Liver (tissue), 3 donors: ENCODE results near the gene FGD5.
A peak's percentile ranks its signal among the peaks of the same experiment; 100 is the strongest.

Experiments
- EGR1 ChIP-seq, 2 donors: IDR thresholded peaks; 2 replicates each; pipeline ENCODE4 v1.6.1; 2016 to 2018; ENCODE audit warnings: antibody characterized with exemption in 2 of 2, low read depth in 2 of 2
- GABPA ChIP-seq, 2 donors: IDR thresholded peaks in 1 of 2; conservative IDR thresholded peaks in 1 of 2; 2 replicates each; pipeline ENCODE4 v1.6.1; 2016; ENCODE audit warnings: antibody characterized with exemption in 2 of 2, mild to moderate bottlenecking in 1 of 2, moderate library complexity in 1 of 2
- HNF4G ChIP-seq: IDR thresholded peaks from 2 replicates; pipeline ENCODE4 v1.6.1; 2016; ENCODE audit warnings: antibody characterized with exemption
- JUND ChIP-seq, 2 donors: IDR thresholded peaks; 2 replicates each; pipeline ENCODE4 v1.6.1; 2016; ENCODE audit warnings: antibody characterized with exemption in 2 of 2
- NR2F2 ChIP-seq: IDR thresholded peaks from 2 replicates; pipeline ENCODE4 v1.6.1; 2016; ENCODE audit warnings: antibody characterized with exemption
- RAD21 ChIP-seq, 2 donors: IDR thresholded peaks; 2 replicates each; pipeline ENCODE4 v1.6.1; 2016; ENCODE audit warnings: antibody characterized with exemption in 2 of 2, mild to moderate bottlenecking in 2 of 2
- SP1 ChIP-seq: IDR thresholded peaks from 2 replicates; pipeline ENCODE4 v1.6.1; 2018; ENCODE audit warnings: antibody characterized with exemption, mild to moderate bottlenecking
- TAF1 ChIP-seq: conservative IDR thresholded peaks from 2 replicates; pipeline ENCODE4 v1.6.1; 2016; ENCODE audit warnings: antibody characterized with exemption, mild to moderate bottlenecking
- YY1 ChIP-seq: IDR thresholded peaks from 2 replicates; pipeline ENCODE4 v1.6.1; 2016; ENCODE audit warnings: antibody characterized with exemption, mild to moderate bottlenecking
- TF ChIP-seq, protein P1 (sequence below): fragments of 150-350 bp; IDR thresholded peaks from 2 replicates; pipeline ENCODE4 v1.5.1; 2017; ENCODE audit warnings: improper control_type of control experiment, low read depth, low read length; ENCODE audit not compliant: missing input control
- TF ChIP-seq, protein P2 (sequence below): IDR thresholded peaks from 2 replicates; pipeline ENCODE4 v1.6.1; 2016; ENCODE audit warnings: antibody characterized with exemption, mild to moderate bottlenecking
- TF ChIP-seq, protein P3 (sequence below): IDR thresholded peaks from 2 replicates; pipeline ENCODE4 v1.6.1; 2016; ENCODE audit warnings: antibody characterized with exemption
- TF ChIP-seq, protein P4 (sequence below): IDR thresholded peaks from 2 replicates; pipeline ENCODE4 v1.6.1; 2016; ENCODE audit warnings: antibody characterized with exemption
- TF ChIP-seq, protein P5 (sequence below): IDR thresholded peaks from 2 replicates; pipeline ENCODE4 v1.6.1; 2016; ENCODE audit warnings: antibody characterized with exemption
- donor health status: healthy.
- donor health status: healthy.

DNA sequence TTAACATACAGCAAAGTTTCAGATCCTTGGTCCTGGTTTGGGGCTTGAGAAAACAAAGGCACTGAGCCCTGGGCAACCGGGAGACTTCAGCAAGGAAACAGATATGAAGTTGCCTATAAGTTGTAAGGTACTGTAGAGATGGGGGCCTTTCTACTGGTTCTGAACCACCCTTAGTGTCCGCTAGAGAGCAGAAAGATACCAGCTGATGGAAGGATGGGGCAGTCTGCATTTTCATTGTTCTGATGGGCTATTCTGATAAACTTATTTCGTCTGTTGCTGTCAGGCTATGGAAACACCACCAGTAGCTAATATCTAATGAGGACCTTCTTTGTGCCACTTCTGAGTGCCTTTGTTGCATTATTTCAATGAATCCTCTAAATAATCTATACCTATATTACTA lies 38.7 kb downstream of the FGD5 start:
- TF ChIP-seq, protein P1, sequence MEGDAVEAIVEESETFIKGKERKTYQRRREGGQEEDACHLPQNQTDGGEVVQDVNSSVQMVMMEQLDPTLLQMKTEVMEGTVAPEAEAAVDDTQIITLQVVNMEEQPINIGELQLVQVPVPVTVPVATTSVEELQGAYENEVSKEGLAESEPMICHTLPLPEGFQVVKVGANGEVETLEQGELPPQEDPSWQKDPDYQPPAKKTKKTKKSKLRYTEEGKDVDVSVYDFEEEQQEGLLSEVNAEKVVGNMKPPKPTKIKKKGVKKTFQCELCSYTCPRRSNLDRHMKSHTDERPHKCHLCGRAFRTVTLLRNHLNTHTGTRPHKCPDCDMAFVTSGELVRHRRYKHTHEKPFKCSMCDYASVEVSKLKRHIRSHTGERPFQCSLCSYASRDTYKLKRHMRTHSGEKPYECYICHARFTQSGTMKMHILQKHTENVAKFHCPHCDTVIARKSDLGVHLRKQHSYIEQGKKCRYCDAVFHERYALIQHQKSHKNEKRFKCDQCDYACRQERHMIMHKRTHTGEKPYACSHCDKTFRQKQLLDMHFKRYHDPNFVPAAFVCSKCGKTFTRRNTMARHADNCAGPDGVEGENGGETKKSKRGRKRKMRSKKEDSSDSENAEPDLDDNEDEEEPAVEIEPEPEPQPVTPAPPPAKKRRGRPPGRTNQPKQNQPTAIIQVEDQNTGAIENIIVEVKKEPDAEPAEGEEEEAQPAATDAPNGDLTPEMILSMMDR: peak; percentile 43
- TF ChIP-seq, protein P2, sequence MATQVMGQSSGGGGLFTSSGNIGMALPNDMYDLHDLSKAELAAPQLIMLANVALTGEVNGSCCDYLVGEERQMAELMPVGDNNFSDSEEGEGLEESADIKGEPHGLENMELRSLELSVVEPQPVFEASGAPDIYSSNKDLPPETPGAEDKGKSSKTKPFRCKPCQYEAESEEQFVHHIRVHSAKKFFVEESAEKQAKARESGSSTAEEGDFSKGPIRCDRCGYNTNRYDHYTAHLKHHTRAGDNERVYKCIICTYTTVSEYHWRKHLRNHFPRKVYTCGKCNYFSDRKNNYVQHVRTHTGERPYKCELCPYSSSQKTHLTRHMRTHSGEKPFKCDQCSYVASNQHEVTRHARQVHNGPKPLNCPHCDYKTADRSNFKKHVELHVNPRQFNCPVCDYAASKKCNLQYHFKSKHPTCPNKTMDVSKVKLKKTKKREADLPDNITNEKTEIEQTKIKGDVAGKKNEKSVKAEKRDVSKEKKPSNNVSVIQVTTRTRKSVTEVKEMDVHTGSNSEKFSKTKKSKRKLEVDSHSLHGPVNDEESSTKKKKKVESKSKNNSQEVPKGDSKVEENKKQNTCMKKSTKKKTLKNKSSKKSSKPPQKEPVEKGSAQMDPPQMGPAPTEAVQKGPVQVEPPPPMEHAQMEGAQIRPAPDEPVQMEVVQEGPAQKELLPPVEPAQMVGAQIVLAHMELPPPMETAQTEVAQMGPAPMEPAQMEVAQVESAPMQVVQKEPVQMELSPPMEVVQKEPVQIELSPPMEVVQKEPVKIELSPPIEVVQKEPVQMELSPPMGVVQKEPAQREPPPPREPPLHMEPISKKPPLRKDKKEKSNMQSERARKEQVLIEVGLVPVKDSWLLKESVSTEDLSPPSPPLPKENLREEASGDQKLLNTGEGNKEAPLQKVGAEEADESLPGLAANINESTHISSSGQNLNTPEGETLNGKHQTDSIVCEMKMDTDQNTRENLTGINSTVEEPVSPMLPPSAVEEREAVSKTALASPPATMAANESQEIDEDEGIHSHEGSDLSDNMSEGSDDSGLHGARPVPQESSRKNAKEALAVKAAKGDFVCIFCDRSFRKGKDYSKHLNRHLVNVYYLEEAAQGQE: no peak
- peak; percentile 84 to 85 for TF ChIP-seq RAD21 (IDR thresholded peaks at IDR 0.05)
- TF ChIP-seq, protein P3, sequence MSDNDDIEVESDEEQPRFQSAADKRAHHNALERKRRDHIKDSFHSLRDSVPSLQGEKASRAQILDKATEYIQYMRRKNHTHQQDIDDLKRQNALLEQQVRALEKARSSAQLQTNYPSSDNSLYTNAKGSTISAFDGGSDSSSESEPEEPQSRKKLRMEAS: no peak
- no peak for TF ChIP-seq SP1
- no peak for TF ChIP-seq TAF1
- TF ChIP-seq JUND (IDR thresholded peaks at IDR 0.05): no peak
- TF ChIP-seq, protein P4, sequence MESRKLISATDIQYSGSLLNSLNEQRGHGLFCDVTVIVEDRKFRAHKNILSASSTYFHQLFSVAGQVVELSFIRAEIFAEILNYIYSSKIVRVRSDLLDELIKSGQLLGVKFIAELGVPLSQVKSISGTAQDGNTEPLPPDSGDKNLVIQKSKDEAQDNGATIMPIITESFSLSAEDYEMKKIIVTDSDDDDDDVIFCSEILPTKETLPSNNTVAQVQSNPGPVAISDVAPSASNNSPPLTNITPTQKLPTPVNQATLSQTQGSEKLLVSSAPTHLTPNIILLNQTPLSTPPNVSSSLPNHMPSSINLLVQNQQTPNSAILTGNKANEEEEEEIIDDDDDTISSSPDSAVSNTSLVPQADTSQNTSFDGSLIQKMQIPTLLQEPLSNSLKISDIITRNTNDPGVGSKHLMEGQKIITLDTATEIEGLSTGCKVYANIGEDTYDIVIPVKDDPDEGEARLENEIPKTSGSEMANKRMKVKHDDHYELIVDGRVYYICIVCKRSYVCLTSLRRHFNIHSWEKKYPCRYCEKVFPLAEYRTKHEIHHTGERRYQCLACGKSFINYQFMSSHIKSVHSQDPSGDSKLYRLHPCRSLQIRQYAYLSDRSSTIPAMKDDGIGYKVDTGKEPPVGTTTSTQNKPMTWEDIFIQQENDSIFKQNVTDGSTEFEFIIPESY: no peak
- TF ChIP-seq YY1: no peak
- no peak for TF ChIP-seq HNF4G
- no peak for TF ChIP-seq EGR1 (IDR thresholded peaks at IDR 0.05; ENCODE audit: low read depth in 2 of 2)
- no peak for TF ChIP-seq GABPA (IDR thresholded peaks at IDR 0.05 in 1 of 2, conservative IDR thresholded peaks at IDR 0.05 in 1 of 2)
- TF ChIP-seq, protein P5, sequence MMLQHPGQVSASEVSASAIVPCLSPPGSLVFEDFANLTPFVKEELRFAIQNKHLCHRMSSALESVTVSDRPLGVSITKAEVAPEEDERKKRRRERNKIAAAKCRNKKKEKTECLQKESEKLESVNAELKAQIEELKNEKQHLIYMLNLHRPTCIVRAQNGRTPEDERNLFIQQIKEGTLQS: no peak
- TF ChIP-seq NR2F2: no peak
